ENCODE measurements around the gene CDH4.

Gene CDH4

DNA sequence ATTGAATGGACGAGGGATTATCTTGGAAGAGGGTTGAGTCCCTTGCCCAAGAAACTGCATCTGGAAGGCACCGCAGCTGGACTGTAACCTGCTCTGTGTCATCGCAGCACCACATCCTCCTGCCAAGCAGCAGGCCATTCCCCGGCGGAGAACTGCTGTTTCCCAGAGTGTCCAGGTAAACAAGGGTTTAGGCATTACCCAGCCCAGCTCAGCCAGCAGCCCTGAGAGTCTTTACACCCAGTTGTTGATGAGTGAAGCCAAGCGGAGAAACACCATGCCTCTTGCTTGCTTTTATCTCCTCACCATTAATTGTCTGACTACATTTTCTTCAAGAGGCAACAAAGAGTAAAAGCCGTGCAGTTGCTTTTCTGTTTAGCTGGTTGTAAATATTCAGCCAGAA, 104.1 kb downstream of the CDH4 start:
- DNase-seq (ENCODE audit: low read depth) = no peak

DNA sequence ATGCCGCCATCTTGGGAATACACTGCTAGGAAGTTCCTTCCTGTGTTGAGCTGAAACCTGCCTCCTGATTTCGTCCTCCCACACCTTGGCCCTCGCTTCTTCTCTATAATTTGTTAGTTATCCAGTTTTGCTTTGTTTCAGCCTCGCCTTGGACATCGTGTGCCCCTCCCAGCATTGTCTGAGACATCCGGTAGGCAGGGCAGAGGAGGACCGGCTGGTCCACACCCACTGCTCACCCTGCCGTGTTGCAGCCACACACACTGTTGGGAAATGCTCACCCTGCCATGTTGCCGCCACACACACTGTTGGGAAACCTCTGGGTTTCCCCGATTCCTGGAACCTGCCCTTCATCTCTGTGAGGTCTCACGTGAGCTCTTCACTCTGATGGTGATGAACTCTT, 105.1 kb downstream of the CDH4 start:
- no peak for DNase-seq (ENCODE audit: low read depth)

DNA sequence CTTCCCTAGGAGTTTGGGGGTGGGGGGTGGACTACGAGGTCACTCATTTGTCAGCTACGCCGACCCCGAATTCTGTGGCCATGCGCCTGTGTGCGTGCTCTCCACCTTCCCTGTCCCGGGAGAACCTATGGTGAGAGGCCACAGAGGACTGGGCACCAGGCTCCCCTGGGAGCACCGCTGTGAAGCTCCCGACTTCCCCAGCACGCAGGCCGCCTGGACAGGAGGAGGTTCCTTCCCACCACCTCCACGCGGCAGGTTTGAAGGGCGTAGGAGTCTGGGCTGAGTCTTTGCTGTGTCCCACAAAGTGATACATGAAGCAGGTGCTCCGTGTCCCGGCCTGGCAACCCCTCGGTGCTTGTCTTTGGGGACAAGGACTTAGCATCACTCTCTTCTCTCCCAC, 107.2 kb downstream of the CDH4 start:
- no peak for DNase-seq (ENCODE audit: low read depth)

DNA sequence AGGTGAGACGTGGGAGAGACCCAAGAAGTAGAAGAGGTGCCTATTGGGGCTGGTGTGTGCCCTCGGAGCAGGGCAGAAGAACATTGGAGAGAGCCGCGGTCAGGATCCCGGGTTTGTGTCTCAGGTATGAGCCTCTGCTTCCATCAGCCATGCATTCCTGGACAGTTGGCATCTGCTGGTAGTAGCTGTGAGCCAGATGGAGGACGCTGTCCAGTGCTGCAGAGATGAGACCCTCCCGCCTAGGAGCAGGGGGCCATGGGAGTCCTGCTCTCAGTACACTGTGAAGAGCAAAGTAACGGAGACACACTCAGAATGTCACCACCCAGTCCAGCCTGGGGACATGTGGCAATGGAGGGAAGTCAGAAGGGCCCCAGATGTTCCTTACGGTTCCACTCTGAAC, 108.2 kb downstream of the CDH4 start:
- DNase-seq (ENCODE audit: low read depth) = no peak

DNA sequence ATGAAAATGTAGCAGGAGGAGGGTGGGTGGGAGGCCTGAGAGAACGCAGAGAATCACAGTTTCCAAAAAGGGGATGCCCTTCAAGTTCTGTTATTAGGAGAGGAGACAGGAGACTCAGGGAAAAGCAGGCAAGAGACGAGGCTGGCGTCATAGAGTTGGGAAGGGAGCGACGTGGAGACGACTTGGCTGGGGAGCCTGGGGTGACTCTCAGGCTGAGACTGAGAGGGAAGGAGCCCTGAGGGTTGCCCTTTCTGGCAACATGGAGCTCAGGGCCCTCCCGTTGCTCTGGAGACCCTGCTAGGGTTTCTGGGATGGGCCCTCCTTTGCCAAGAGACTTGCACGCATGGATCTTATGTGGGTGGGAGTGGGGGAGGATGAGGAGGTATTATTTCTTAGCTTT, 108.9 kb downstream of the CDH4 start:
- no peak for DNase-seq (ENCODE audit: low read depth)

DNA sequence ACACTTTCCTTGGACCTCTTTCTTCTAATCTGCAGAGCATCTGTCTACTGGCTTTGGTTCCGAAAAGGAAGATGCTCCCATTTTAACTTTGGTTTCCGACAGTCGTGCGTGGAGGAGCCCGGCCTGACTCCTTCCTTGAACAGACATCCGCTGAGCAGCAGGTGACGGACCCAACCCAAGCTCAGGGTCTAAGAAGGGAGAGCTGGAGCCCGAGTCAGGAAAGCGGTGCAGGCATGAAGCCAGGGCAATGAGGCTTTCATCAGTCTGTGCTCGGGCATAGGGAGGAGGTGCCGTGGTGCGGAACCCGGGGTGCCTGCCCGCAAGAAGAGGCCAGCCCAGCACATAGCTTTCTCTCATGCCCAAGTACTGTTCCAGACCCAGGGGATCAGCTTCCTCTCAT, 109.4 kb downstream of the CDH4 start:
- no peak for DNase-seq (ENCODE audit: low read depth)

DNA sequence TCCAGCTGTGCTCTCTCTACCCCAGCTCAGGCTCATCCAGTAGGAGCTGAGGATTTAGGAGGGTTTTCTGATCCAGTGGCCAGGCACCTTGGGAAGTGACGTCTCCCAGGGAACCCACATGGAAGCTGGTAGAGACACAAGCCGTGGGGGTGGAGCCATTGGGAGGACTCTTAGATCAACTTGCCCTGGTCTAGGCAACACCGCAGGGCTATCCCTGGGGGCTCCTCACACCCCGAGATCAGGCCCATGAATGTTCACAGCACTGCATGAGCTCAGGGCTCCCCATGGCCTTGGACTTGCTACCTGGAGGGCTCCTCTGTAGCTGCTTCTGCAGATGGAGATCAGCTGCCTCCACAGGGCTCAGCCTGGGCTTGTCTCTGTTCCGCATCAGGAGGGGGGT, 112.1 kb downstream of the CDH4 start:
- DNase-seq (ENCODE audit: low read depth) = no peak

DNA sequence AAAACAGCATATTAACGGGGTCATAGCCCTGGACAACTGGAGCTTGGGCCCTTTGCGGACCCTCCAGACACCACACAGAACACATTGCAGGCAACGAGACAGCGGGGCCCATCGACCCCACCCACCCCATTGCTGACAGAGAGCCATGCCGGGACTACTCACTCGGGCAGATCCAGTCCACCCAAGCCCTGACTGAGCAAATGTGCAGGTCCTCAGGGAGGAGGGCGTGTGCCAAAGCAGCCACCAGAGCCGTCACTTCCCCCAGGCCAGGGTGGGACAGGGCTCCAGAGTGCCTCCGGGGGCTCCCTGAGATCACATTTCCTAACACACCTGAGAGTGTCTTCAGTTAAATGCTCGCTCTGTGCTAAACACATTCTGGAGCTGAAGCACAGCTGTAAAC, 114.9 kb downstream of the CDH4 start:
- no peak for DNase-seq (ENCODE audit: low read depth)

DNA sequence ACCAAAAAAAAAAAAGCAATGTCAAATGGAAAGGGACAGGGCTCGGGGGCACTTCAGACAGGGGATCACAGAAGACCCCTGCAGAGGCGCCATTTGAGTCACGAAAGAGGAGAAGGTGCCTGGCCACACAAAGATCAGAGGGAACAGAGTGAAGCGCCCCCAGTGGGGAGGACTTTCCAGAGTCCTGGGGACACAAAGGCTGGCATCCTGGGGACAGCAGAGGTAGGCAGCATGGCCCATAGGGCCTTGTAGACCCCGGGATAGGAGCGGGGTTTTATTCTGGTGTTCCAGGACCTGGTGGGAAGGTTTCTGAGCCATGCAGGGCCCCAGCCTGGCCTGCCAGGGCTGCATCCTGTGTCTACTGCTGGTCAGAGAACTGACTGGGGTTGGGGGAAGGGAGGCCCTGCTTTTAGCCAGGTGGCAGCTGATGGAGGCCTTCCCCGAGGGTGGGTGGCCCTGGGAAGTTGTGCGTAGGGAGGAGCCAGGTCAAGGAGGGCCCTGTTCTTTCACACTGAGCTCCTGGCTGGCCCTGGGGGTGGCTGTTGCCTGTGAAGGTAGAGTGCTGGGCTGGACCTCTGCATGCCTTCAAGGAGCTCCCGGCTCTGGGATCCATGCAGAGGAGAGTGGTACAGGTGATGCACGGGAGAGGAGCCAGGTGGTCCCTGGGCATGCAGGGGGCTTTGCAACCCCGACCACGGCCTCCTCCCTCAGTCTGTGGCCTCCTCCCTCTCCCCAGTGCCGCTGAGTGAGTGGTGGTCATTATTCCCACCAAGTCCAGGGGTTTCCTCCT, 117.9 kb downstream of the CDH4 start:
- no peak for DNase-seq (ENCODE audit: low read depth)

DNA sequence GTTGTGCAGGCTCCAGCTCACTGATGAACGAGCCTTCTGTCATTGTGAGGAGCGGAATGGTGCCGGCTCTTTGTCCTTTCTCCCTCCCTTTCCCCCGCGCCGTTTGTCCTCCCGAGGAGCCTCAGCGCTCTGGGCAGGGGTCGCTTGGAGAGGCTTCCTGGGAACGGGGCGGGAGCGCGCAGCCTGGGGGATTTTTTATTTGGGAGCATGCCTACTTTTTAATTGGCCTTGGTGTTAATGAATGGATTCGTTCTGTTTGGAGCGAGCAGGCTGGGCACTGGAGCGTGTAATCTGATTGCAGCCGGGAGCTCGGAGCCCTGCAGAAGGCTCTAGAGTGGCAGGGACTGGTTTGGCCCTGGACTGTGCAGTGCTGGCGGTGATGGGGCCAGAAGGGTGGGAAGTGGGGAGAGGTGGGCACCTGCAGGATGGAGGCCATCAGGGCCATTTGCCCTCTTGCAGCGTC, 118.8 kb downstream of the CDH4 start:
- DNase-seq (ENCODE audit: low read depth) = no peak

DNA sequence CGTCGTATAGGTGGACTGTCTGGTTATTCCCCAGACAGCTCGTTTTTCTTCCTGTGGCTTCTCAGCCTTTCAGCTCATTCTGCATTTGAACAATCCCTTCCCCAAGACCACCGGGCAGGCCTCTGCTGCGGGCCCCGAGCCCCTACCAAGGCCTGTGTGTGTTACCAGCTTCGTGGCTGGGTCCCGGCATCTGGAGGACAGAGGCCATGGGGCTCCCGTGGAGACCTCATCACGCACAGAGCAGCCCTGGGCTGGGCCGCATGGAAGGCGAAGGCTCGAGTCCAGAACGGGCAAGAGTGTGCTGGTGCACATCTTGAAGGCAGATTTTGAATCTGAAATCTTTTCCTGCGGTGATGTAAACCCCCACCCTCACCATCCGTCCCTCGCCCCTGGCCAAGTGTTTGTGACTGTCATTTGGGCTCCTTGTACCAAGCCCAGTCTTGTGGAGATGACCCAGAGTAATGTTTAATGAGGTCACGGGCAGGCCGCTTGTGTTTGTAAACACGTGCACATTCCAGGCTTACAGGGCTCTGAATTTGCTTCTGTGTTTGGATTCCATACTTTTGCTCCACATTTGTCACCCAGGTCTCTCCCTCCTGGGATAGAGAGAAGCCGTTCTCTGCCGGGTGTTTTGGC, 119.6 kb downstream of the CDH4 start:
- no peak for DNase-seq (ENCODE audit: low read depth)

DNA sequence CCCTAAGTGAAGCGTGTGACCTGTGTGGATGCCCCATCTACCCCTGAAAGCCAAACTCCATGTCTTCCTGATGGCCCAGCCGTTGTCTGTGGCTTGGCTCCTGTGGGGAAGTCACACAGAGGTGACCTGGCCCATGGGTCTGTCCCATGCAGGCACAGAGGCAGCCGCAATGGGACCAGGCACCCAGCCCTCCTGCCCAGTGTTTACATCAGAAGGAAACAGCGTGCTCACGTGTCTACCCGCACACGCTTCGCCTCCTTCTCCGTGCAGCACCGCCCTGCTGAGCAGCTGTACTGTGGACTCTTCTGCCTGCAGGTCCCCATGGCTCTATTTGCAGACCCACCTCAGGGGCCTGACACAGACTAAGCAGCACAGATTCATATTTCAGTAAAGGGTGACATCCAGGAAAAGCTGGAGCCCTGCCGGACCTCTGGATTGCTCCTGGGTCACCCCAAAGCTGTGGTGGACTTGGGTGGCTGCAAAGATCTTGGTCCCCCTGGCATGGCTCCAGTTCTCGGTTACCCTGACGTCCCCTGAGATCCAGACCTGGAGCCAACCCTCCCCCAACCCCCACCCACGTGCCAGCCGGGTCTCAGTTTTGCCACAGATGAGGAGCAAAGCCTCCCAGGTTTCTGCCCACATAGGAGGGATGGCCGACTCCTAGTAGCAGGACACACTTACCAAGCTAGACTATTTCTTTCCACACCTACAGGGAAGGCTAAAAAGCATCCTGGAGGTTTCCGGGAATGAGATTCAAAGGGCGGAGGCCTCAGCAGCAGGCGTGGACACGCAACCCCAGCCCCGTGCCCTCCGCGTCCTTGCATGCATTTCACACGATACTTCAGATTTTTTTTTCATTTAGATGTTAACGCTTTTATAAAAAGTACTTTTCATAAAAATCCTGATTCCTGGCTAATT, 120.3 kb downstream of the CDH4 start:
- no peak for DNase-seq (ENCODE audit: low read depth)

DNA sequence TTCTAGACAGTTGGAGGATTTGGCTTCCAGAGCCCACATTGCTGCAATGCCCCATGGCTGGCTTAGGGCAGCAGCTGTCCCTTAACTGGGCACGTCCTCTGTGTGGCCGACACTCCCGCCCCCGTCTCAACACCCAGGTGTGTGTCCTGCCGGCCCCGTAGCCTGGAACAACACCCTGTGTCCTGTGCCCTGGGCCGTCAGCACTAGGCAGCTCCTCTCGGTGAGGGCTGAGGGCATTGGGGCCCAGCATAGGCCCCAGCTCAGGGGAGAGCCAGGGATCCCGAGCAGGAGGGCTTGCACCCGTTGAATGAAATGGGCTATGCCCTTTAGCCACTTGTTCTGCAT, 121.0 kb downstream of the CDH4 start:
- no peak for DNase-seq (ENCODE audit: low read depth)

DNA sequence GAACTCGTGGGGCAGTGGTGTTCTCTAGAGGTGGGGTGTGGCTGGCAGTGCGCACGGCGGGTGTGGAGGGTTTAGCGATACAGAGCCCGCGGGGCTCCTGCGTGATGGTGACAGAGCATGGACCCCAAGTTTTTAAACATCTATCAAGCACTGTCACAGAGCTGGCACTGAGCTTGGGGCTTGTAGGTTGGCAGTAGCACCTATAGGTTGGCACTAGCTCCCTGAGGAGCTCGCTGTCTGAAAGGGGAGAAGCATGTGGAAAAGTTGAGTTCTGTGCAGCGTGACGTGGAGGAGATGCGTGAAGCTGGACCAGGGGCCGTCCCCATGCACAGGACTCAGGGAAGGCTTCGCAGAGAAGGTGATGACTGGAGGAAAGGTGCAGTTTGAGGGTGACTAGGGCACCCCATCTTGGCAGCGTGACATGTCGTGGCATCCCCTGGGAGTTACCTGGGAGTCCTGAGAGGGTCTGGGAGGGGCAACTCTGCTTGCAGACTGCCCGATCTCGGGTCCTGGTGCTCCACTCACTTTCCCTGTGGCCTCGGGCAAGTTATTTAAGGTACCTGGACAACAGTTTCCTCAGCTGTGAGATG, 122.0 kb downstream of the CDH4 start:
- DNase-seq (ENCODE audit: low read depth) = no peak

DNA sequence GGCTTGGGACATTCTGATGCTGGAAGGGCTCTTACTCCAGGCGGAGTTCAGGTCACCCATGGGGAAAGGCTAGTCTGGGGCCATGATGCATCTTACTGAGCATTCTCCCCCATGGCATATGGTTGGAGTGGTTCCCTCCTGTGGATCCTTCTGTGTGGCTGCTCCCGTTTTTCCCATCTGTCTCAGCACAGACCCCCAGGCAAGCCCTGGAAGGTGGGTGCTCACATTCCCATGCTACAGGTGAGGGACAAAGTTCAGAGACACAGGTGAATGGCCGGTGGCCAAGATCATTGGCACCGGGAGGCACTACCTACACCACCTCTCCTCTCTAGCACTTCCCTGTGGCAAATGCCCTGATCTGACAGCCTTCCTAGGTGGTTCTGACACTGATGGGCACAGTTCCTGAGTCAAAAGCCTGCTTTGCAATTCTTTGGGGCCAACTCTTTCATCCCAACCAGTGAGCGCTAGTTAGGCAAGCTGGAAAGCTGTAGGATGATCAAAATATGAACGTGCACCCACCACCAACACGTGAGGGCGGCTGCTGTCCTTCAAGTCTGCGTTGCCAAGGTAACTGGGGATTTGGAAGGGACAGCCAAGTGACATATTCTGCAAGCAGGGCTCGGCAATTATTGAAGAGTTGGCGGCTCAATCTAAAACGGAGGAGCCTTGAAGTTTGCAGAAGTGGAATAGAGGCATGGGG, 124.6 kb downstream of the CDH4 start:
- no peak for DNase-seq (ENCODE audit: low read depth)

DNA sequence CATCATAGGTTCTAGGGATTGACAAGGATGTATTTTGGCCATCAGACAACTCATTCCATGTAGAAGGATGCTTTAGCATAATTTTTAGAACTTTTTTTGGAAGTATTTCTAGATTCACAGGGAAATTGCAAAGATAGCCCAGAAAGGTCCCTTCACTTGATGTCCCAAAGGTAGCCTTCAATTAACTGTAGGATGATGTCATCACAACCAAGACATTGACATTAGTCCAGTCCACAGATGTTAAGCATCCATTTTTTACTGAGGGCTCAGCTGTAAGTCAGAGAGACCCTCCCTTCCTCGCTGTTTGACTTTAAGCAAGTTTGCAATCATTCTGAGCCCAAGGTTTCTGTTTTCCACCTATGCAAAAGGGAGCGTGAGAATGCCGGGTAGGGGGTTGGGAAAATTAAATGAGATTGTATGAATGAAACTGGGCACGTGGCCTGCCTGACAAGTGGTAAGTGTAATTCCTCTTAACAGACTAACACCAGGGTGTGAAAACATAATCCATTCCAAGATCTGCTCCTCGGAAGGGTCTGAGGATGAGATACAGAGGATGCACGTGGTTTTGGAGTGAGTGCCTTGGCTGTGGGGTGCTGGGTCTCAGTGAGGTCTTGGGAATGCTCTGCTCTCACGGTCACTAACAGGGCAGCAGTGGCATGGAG, 126.8 kb downstream of the CDH4 start:
- DNase-seq (ENCODE audit: low read depth) = no peak

DNA sequence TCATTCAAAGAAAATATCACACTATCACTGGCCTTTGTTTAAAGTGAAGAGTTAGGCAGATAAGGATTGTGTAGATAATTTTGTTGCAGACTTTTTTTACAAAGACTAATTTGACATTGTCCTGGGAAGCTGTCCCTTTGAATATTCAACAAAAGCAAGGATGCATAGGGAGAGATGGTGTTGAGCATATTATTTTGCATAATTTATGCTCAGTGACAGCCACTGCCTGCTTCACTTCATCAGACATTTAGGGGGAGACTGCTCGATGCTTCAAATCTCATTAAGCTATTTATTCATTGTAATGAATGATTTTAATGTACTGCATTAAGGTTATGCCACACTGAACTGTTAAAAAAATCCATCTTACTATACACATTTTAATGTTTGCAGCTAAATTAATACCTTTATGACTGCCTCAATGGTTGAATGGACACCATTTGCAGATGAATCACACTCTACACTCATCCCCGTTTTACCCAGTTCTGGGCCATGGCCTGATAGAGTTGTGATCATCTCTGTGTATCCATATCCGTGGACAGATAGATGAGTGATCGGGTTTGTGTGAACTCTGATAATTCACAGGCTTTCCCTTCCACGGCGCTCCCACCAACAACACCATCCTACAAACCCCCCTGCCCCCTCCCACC, 128.0 kb downstream of the CDH4 start:
- no peak for DNase-seq (ENCODE audit: low read depth)

DNA sequence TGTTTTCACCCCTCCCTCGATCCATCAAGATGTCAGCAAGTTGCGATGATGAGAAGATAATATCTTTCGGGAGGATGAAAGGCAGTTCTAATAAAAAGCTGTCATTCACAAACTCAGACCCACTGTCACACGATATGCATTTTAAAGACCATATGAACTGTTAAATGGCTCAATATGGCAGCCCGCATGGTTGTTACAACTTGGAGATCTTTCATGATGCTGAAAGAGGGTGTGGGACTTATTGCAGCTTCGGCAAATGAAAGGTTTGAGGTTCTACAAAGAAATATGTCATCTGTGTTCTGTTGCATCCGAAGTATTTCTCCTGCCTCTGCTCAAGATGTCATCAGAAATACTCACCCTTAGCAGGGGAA, 128.5 kb downstream of the CDH4 start:
- no peak for DNase-seq (ENCODE audit: low read depth)

DNA sequence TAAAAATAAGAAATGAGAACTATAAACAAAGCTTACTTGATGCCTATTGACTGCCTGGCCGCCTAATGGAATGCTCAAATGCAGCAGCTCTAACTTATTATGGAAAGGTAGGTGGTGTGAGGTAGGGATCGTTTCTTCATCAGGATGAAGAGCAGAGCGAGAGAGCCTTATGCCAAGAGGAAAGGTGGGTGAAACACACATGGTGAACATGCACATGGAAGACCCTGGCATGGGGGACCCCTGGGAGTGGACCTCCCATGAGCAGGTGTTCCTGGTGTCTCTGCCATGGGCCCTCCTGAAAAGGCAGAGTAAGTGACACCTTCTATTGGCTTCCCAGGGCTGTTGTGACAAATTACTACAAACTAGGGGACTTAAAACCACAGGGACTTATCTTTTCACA, 130.1 kb downstream of the CDH4 start:
- DNase-seq (ENCODE audit: low read depth) = no peak

DNA sequence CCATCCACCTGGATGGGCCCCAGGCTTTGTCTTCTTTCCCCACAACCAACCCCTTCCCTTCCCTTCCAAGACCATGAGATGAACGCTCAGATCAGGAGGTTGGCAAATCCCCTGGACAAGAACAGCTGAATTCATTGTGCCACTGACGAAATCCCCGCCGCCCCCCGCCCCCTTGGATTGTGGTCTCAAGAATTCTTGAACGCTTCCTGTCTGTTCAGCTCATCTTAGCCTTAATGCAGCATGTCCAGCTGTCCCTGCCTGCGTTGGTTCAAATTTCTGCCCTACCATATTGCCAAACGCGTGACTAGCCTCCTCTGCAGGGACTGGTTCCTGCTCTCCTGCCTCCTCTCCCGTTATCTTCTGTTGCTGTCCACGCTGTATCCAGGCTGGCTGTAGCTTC, 133.2 kb downstream of the CDH4 start:
- DNase-seq (ENCODE audit: low read depth) = no peak

DNA sequence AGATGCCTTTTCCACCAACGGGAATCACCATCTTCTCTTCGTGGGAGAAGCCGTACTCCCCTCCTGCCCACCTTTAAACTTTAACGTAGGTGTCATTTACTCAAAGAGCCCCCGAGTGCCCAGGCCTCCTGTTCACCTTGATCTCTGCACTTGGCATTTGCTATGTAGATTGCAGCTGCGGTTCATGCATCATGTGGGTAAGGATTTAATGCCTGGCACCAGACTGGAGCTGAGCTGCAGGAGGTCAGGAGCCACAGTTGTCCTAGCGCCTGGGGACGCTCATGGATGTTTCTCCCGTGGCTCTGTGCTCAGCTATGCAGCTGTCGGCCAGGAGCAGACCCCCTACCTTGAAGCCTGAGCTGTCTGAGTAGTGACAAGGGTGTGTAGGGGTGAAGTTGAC, 133.7 kb downstream of the CDH4 start:
- no peak for DNase-seq (ENCODE audit: low read depth)
